Pancreas (tissue), 10 donors: ENCODE results near the gene LSM10. TPM values are rescaled to one million over a fixed set of nuclear protein-coding genes. Genes with fewer than 3 reads are reported as not detected.
A peak's percentile ranks its signal among the peaks of the same experiment; 100 is the strongest.

Source experiments
- ATAC-seq, 4 donors: fragments of 200-7000 bp; cut with Tn5 transposase; one replicate each; pipeline versions ENCODE4 v1.8.0 to v1.9.1; 2020; ENCODE audit warnings: mild to moderate bottlenecking in 4 of 4, moderate library complexity in 4 of 4
- DNase-seq, 6 donors: peaks; one replicate each; pipeline ENCODE4 v3.0.0-alpha.2; 2020
- FAIRE-seq: peaks from 2 replicates; lab custom pipeline; 2012; peaks lifted over from hg19 to GRCh38; lab: Jason Lieb, UNC
- H3K27ac ChIP-seq, 4 donors: fragments of 200-600 bp; sonication (generic); 1 replicate in 3 of 4; 2 replicates in 1 of 4; pipeline versions ENCODE4 v1.5.0 to v1.8.0; 2020
- H3K27me3 ChIP-seq, 4 donors: fragments of 200-600 bp; one replicate each; pipeline ENCODE4 v1.8.0; 2021
- H3K36me3 ChIP-seq, 3 donors: fragments of 200-600 bp; sonication (generic) in 1 of 3; one replicate each; pipeline versions ENCODE4 v1.5.0 to v1.8.0; 2020 to 2021
- H3K4me1 ChIP-seq, 3 donors: fragments of 200-600 bp; one replicate each; pipeline ENCODE4 v1.8.0; 2021
- H3K4me3 ChIP-seq, 4 donors: fragments of 200-600 bp; sonication (generic) in 2 of 4; one replicate each; pipeline versions ENCODE4 v1.5.0 to v1.8.0; 2020 to 2021
- H3K9me3 ChIP-seq, 4 donors: fragments of 200-600 bp; one replicate each; pipeline ENCODE4 v1.8.0; 2021
- CTCF ChIP-seq, 4 donors: fragments of 200-600 bp; sonication (generic) in 3 of 4; IDR thresholded peaks; one replicate each; pipeline versions ENCODE4 v1.5.0 to v1.8.0; 2021; ENCODE audit warnings: antibody characterized with exemption in 4 of 4
- WGBS, 2 donors: extraction: QIAGEN DNeasy Blood & Tissue Kit; methylation state at CpG; one replicate each; pipeline ENCODE4 v1.1.7; 2013; 5-methylcytosine and 5-hydroxymethylcytosine counted together
- intact Hi-C, 3 donors: fragments of 100-400 bp; cut with DNase I; formaldehyde crosslinking; loops; one replicate each; pipeline versions ENCODE4 v1.11.1 to v1.14.2; 2022
- polyA plus RNA-seq, 2 donors: library from polyadenylated mRNA; stranded (reverse); fragments of 200-250 nt; gene quantifications; one replicate each; pipeline ENCODE4 v1.2.3, GENCODE V29; 2013
- total RNA-seq, 6 donors: library from RNA; stranded (reverse); fragmentation: NEBNext Ultra II Directional in 4 of 6; extraction: Animal tissue kit (Norgen Biotek cat#: 25700) in 4 of 6; gene quantifications; one replicate each; pipeline versions ENCODE4 v1.2.1 to v1.2.4, GENCODE V29; 2021 to 2023
- donor health status: healthy with polysubstance abuse.
- donor health status: DM: no; HTN: no; CAD: no; lungs with moderate emphysema.
- donor health status: DM: no; HTN: no; CAD: no.
- donor health status: control.
- donor health status: control.
- donor health status: Bipolar disorder and iron deficiency.
- donor health status: DM: yes; HTN: yes; CAD: no.
- donor health status: DM: no; HTN: no; CAD: no.
- donor health status: DM: no; HTN: no; CAD: no.
- donor health status: DM: yes; HTN: yes; CAD: no.

Gene LSM10
- total and polyA plus RNA-seq, 8 donors, result 9.5 to 26.9 (median 14.3) TPM

- no peak for FAIRE-seq
- peaks cover 7 to 11% (median 8%) of the 10 kb centered on the region in 3 donors for H3K4me1 ChIP-seq
- H3K4me3 ChIP-seq, result no peak overlapping the region
- WGBS, 2 donors, result 29 to 38% methylated on average over 1 of the region's 1 CpG
- no peaks in the 10 kb centered on the region for H3K9me3 ChIP-seq
- no peak for TF ChIP-seq CTCF (IDR thresholded peaks at IDR 0.05)
- intact Hi-C loops, result no loop called here
- no peaks in the 10 kb centered on the region for H3K36me3 ChIP-seq
- H3K27me3 ChIP-seq, result no peaks in the 10 kb centered on the region
- H3K27ac ChIP-seq, result peak overlapping the region in 1 of 4 donors; percentile 57
- peak in 3 of 4 donors; percentile 10 to 27 (median 21) for ATAC-seq
- no peak for DNase-seq
Observed at GRCh38 chr1:36433102-36433501, 35.4 kb upstream of the LSM10 start.

- intact Hi-C loops, result no loop called here
- Histone ChIP-seq H3K27ac (peak overlapping the region in 1 of 4 donors; percentile 57), H3K36me3 (no peaks in the 10 kb centered on the region), H3K4me3 (no peak overlapping the region), H3K27me3 (no peaks in the 10 kb centered on the region), H3K9me3 (no peaks in the 10 kb centered on the region), H3K4me1 (peaks cover 7 to 11% (median 8%) of the 10 kb centered on the region in 3 donors)
- no peak for FAIRE-seq
- ATAC-seq, result peak; percentile 81 to 93 (median 86)
- no peak for TF ChIP-seq CTCF (IDR thresholded peaks at IDR 0.05)
- peak in 3 of 6 donors; percentile 6 to 49 (median 27) for DNase-seq
- WGBS, 2 donors, result 9 to 13% methylated on average over 4 of the region's 4 CpGs
Observed at GRCh38 chr1:36432616-36433015, 34.9 kb upstream of the LSM10 start.

- H3K27me3 ChIP-seq, result no peaks in the 10 kb centered on the region
Observed at GRCh38 chr1:36425791-36426190, 28.1 kb upstream of the LSM10 start.

GRCh38 chr1:36421649-36422048 is 23.9 kb upstream of the LSM10 start:
- DNase-seq (no peak), ATAC-seq (no peak), FAIRE-seq (no peak)
- TF ChIP-seq CTCF (IDR thresholded peaks at IDR 0.05), result no peak
- Histone ChIP-seq H3K4me1 (peaks cover 0 to 5% (median 0%) of the 10 kb centered on the region in 3 donors), H3K27ac (no peak overlapping the region), H3K9me3 (no peaks in the 10 kb centered on the region), H3K27me3 (no peaks in the 10 kb centered on the region), H3K4me3 (no peak overlapping the region), H3K36me3 (peaks cover 0 to 14% (median 0%) of the 10 kb centered on the region in 3 donors)
- intact Hi-C loops, result loop anchor here in 1 of 3 donors (10.0 kb wide), 1 partner anchor 327 kb away; no protein-coding TSS in a partner anchor
- 77% methylated on average over 7 of the region's 7 CpGs for WGBS, 2 donors

More at GRCh38 chr1:36425791-36426190, 28.1 kb upstream of the LSM10 start:
- Histone ChIP-seq H3K4me3 (no peak overlapping the region), H3K27ac (no peak overlapping the region), H3K9me3 (no peaks in the 10 kb centered on the region), H3K36me3 (peaks cover 0 to 14% (median 0%) of the 10 kb centered on the region in 3 donors), H3K4me1 (no peaks in the 10 kb centered on the region)
- no peak for FAIRE-seq
- intact Hi-C loops, result loop anchor here in 1 of 3 donors (10.0 kb wide), 1 partner anchor 331 kb away; no protein-coding TSS in a partner anchor
- no peak for ATAC-seq
- no peak for TF ChIP-seq CTCF (IDR thresholded peaks at IDR 0.05)
- no peak for DNase-seq
- 78 to 82% methylated on average over 4 of the region's 4 CpGs for whole genome bisulfite sequencing, 2 donors

- H3K4me1 ChIP-seq, result peaks cover 0 to 5% (median 0%) of the 10 kb centered on the region in 3 donors
- TF ChIP-seq CTCF (IDR thresholded peaks at IDR 0.05), result peak; percentile 81 to 89 (median 83)
- WGBS, 2 donors, result 12 to 17% methylated on average over 13 of the region's 13 CpGs
- peak; percentile 93 to 100 (median 98) for ATAC-seq
- H3K36me3 ChIP-seq, result peaks cover 0 to 14% (median 0%) of the 10 kb centered on the region in 3 donors
- H3K27ac ChIP-seq, result no peak overlapping the region
- peak; percentile 67 to 98 (median 87) for DNase-seq
- FAIRE-seq, result peak; percentile 5
- H3K27me3 ChIP-seq, result no peaks in the 10 kb centered on the region
- intact Hi-C loops, result loop anchor here in 1 of 3 donors (10.0 kb wide), 1 partner anchor 326 kb away; no protein-coding TSS in a partner anchor
- no peak overlapping the region for H3K4me3 ChIP-seq
- H3K9me3 ChIP-seq, result no peaks in the 10 kb centered on the region
Observed at GRCh38 chr1:36420836-36421317, 23.2 kb upstream of the LSM10 start.
